DND-41 (cell line): ENCODE measurements around the gene SMPX.

ENCODE experiments used
- EZH2 ChIP-seq: IDR thresholded peaks from 3 replicates; pipeline ENCODE4 v1.6.1; 2012; ENCODE audit warnings: borderline replicate concordance, low read depth, mild to moderate bottlenecking, moderate library complexity, low read length, inconsistent platforms; ENCODE audit not compliant: severe bottlenecking
- TF ChIP-seq, protein P1 (sequence below): IDR thresholded peaks from 2 replicates; pipeline ENCODE4 v1.5.1; 2012; ENCODE audit warnings: borderline replicate concordance, low read length, moderate library complexity, mild to moderate bottlenecking; ENCODE audit not compliant: poor library complexity, severe bottlenecking; ENCODE audit errors: extremely low read depth

GRCh38 chrX:21725496-21725895 lies 32.4 kb downstream of the SMPX start:
- TF ChIP-seq, protein P1, sequence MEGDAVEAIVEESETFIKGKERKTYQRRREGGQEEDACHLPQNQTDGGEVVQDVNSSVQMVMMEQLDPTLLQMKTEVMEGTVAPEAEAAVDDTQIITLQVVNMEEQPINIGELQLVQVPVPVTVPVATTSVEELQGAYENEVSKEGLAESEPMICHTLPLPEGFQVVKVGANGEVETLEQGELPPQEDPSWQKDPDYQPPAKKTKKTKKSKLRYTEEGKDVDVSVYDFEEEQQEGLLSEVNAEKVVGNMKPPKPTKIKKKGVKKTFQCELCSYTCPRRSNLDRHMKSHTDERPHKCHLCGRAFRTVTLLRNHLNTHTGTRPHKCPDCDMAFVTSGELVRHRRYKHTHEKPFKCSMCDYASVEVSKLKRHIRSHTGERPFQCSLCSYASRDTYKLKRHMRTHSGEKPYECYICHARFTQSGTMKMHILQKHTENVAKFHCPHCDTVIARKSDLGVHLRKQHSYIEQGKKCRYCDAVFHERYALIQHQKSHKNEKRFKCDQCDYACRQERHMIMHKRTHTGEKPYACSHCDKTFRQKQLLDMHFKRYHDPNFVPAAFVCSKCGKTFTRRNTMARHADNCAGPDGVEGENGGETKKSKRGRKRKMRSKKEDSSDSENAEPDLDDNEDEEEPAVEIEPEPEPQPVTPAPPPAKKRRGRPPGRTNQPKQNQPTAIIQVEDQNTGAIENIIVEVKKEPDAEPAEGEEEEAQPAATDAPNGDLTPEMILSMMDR: peak; percentile 39
- TF ChIP-seq EZH2: no peak
